Hepatocyte (in vitro differentiated cells): ENCODE results near the gene SLC4A3.

ENCODE experiments used
- CTCF ChIP-seq: fragments of 200-600 bp; sonication (generic); IDR thresholded peaks from 2 replicates; pipeline ENCODE4 v1.5.1; 2016; ENCODE audit warnings: antibody characterized with exemption, mild to moderate bottlenecking; ENCODE audit not compliant: poor library complexity
- EZH2 ChIP-seq: fragments of 200-600 bp; sonication (generic); IDR thresholded peaks from 2 replicates; pipeline ENCODE4 v1.6.1; 2016; ENCODE audit warnings: antibody characterized with exemption, mild to moderate bottlenecking, borderline replicate concordance

GRCh38 chr2:219629976-219630695, 2.7 kb downstream of the SLC4A3 start:
- no peak for TF ChIP-seq CTCF
- TF ChIP-seq EZH2 = no peak
